T follicular helper cell (primary cell): ENCODE results near the gene MTA3.

Experiments used
- DNase-seq: peaks from one replicate; pipeline ENCODE4 v3.0.0-alpha.2; 2020; ENCODE audit warnings: low read depth

Gene MTA3

DNA sequence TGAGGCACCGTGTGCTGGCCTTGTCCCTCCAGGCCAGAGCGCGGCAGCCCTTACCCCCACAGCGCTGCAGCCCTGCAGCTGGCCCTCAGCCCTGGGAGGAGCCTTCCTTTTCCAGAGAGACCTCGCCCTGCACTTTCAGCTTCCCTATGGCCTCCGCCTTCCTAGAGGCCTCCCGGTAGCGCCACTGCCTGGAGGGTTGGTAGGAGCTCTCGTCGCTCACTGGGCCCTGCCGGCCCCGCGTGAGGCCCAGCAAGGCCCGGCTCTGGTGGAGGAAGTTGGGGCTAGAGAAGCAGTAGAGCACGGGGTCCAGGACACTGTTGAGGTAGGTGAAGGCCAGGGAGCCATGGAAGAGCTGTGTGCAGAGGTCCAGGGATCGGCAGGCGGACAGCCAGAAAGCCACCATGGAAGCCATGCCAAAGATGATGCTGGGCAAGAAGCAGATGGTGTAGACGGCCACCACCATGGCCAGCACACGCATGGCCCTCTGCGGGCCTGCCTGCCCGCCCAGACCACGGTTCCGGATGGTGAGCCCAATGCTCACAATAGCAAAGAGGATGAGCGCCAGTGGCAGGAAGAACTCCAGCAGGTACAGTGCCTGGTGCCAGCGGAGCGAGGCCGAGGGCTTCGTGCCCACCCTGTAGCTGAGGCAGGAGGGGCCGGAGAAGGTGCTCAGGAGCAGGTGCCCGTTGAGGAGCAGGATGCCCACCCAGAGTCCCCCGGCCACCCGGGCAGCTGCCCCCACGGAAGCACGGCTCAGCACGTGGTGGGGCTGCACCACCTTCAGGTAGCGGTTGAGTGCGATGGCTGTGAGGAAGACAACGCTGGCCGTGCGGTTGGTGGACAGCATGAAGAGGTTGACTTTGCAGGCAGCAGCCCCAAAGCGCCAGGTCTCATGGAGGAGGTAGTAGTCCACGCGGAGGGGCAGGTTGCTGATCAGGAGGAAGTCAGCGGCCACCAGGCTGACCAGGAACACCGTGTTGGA is 194.7 kb downstream of the MTA3 start:
- no peak for DNase-seq

DNA sequence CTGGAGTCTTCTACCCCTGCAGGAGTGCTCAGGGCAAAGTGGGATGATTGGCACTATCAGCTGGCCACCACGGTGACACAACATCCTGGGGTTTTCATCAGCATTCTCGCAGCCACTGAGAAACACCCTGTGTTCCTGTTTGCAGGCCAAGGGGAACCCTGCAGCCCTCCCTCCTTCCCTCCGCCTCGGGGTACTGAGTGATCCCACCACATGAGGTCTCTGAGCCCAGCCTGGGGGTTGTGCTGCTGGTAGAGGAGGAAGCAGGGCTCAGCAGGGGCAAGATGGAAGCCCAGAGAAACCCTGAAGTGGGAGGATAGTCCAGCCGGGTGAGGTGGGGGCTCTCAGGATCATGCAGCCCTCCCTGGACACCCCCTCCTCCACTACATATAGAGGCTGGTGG is 195.7 kb downstream of the MTA3 start, which contains the start of gene OXER1:
TSS of gene OXER1 (minus strand) at position 40 of the 400 bp plus-strand sequence. CDS start 73 bp downstream, outside the sequence.
- DNase-seq: no peak

GRCh38 chr2:42764901-42765300 is 196.5 kb downstream of the MTA3 start:
- DNase-seq: no peak

GRCh38 chr2:42765686-42766085 is 197.3 kb downstream of the MTA3 start:
- DNase-seq: no peak

DNA sequence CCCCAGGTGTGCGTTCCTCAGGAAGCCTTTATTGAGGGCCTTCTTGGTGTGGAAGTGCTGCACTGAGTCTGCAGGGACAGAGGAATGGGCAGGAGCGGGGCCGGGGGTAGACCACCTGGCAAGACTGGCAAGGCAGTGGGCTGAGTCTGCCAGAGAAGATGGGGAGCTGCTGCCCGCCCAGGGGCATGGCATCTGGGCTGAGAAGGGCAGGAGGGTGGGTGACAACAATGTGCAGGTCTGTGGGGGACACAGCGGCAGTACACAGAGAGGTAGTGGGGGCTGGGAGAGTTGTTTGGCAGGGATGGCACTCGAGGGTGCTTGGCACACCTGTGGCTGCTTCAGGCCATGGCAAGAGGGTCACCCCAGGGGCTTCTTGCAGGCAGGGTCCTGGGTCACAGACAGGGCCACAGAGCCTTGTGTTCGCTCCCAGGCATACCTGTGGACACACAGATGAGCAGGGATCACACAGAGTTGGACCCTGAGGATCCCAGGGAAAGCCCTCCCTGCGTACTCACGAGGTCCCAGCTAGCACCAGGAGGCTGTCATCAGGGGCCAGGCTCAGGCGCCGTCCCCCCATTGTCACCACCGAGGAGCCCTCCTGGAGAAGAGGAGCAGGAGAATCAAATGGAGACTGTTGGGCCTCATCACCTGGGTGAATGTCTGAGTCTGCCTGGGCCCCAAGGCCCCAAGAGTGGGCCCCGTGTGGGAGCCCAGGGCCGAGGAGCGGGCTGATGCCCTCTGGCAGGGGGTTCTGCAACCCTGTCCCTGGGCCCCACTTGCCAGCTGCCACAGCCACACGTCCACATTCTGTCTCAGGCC is 198.9 kb downstream of the MTA3 start:
- DNase-seq: no peak

GRCh38 chr2:42767899-42768705 is 199.7 kb downstream of the MTA3 start:
- no peak for DNase-seq

GRCh38 chr2:42768706-42769256 is 200.3 kb downstream of the MTA3 start:
- no peak for DNase-seq

- no peak for DNase-seq
These were observed 201.3 kb downstream of the MTA3 start for GRCh38 chr2:42769583-42770287.

- no peak for DNase-seq
These were observed 202.1 kb downstream of the MTA3 start for GRCh38 chr2:42770288-42771131.

DNA sequence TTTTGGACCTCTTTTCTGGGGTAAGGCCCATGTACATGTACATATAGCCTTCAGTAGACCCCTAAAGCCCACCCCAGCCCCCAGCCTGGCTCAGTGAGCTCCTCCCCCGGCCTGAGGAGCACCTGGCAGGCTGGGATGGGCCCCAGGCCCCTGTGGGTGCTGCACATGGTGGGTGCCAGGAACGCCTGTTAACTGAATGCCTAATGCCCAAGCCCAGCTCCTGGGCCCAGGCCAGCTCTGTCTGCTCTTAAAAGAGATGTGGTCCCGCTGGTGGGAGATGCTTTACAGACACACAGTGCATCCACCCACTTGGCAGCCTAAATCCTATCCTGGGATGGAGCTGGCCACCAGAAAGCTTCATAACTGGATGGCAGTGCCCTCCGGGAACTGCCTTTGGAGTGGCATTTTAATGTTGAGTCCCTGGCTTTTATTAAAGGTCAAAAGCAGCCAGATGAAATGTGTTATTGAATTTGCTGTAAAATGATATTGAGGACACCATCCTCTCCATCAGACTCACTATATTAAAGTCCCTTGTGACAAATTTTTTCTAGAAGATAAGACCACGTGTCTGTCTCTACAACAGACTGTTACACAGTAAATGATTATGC is 203.2 kb downstream of the MTA3 start:
- DNase-seq: no peak

DNA sequence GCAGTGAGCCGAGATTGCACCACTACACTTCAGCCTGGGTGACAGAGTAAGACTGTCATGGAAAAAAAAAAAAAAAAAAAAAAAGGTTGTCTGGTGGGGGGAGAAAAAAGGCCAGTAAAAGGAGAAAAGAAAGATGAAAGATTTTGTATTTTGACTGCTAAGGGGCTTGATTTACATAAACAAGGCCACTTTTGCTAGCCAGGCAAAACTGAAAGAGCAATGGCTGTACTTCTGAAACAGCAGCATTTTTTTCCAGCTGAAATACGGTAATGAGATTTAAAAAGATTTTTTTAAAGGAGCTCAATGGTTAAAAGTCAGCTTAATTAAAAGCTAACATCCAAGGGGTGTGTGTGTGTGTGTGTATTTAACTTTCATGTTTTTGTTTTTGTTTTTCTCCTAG is 206.8 kb downstream of the MTA3 start:
- DNase-seq: no peak

DNA sequence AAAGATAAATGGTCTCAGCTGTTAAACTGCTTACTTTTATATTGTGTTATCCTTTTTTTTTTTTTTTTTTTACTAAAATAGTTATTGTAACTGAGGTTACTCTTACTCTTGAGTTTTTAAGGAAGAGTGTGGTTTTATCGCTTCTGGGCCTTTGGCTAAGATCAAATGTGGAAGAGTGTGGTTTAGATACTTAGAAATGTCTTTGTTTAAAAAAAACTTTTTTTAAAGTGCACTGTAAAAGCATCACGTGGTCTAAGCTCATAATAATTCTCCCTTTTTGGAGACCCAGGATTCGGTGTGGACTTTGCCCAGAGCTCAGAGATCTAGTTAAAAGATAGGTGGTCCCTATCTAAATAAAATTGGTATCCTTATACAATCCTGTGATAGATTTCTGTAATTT is 207.4 kb downstream of the MTA3 start:
- DNase-seq: no peak

DNA sequence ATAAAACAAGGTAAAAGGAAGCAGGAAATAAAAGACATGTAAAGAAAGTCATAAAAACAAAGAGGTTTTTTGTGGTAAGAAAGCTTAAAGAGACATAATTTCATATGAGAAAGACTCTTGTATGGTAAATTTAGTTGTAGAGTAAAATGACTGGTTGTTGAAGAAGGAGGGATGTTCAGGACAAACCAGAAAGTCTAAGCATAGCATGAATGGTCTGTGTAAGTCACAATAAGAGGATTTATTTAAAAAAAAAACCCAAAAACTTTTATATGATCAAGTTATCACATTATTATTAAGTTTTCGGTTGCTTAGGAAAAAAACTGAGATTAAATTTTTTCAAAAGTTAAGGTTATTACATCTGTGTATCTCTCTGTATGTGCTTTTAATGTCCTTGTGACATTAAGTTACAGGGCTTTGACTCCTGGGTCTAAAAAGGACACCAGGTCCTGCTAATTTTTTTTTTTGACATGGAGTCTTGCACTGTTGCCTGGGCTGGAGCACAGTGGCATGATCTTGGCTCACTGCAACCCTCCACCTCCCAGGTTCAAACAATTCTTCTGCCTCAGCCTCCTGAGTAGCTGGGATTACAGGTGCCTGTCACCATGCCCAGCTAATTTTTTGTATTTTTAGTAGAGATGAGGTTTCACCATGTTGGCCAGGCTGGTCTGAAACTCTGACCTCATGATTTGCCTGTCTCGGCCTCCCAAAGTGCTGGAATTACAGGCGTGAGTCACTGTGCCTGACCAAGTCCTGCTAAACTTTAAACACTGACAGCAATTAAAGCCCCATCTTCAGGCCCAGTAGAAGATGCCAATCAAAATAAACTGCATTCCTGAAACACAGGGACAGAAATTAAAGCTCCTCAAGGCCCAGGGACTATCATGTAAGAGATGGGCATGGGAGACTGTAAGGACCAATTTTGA is 209.7 kb downstream of the MTA3 start:
- DNase-seq: no peak

DNA sequence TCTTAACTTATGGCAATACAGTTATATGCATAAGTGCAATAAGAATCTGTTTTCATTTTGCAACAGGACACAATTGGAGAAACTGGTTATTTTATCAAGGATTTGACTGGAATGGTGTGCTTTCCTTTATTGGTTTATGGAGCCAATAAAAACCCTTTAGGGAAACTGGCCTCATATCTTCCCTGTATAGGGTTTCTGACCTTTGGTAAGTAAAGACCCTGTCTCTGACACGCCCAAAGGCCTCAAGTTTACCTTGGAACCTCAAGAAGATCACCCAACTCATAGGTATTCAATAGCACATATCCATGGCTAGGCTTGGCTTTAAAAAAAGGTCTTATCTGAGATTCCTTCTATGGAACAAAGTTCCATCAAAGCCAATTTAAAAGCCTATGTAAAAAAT is 212.7 kb downstream of the MTA3 start:
- DNase-seq: no peak

- DNase-seq: no peak
These were observed 215.1 kb downstream of the MTA3 start for GRCh38 chr2:42783511-42783910.

- no peak for DNase-seq
These were observed 215.9 kb downstream of the MTA3 start for GRCh38 chr2:42784204-42784880.

GRCh38 chr2:42786561-42787345 is 218.3 kb downstream of the MTA3 start:
- no peak for DNase-seq
